Loucy (cell line): ENCODE results near the gene TMEM135.

ENCODE experiments used
- CTCF ChIP-seq: fragments of 200-600 bp; sonication (generic); conservative IDR thresholded peaks from 2 replicates; pipeline ENCODE4 v1.5.1; 2014; ENCODE audit warnings: mild to moderate bottlenecking, antibody characterized with exemption, low read length
- EZH2phosphoT487 ChIP-seq: fragments of 200-600 bp; IDR thresholded peaks from 2 replicates; pipeline ENCODE4 v1.6.1; 2018; ENCODE audit warnings: antibody characterized with exemption, mild to moderate bottlenecking, moderate library complexity, borderline replicate concordance

- TF ChIP-seq CTCF (no peak), EZH2phosphoT487 (no peak)
Observed at GRCh38 chr11:87338046-87338639, 300.4 kb downstream of the TMEM135 start.
